ENCODE data around the gene ZNF701.
"Not testable (repeated sequence)": the region's sequence is repeated elsewhere in the genome, so short reads cannot be mapped to it uniquely, and the experiment has no call there.

ZNF701 gene

DNA sequence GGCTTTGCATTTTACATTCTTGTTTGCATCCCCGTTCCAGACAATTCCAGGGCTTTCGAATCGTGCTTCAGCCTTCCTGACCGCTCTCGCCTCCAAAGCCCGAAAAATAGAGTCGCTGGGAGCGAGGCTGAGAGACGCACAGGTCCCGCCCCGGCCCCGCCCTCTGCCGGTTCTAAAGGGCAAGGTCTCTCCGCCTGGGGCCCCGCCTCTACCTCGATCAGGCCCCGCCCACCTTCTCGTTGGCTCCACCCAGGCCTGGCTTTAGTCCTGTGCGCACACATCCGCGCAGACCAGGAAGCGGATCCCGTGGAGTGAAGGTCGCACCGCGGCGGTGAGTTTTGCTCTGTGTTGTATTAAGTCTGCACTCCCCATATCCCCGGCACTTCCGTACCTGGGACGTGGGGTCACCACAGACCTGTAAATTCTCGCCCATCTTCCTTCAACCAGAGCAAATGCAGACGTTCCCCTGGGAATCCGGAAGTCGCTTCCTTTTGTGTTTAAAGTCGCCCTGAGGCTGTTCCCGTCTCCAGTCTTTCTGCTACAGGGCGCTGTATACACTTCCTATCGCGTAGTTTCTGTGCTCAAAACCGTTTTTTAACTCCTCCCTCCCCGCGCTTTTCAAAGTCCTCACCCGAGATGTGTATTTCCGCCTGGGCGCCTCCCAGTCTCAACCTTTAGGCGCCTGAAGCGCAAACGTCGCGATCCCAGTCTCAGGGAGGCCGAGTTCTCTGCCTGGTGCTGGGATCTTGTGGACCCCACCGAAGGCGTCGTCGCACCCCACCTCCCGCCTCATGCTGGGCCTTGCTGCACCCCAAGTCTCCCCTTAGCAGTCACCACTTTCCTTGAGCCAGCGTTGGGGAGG is at the start of gene ZNF701:
ZNF701 (plus strand) TSS at position 288 of the 862 bp plus-strand sequence. CDS start 3,861 bp downstream, outside the sequence.
- peak; percentile 88 for DNase-seq

DNA sequence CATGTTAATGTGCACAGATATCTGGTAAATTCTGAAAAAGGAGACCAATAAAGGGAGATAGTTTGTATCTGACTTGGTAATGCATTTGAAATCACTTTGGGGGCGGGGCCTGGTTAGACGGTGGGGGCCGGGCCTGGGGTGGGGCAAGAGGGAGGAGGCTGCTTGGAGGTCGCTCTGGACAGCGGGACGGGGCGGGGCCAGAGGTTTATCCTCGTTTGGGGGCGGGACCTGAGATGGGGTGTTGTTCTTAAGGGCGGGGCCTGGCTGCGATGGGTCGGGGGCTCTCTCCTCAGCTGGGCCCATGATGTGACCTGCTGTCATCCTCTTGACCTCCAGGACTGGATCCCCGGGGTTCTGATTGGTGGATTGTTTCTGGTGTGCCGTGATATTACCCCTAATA is 47.5 kb upstream of the ZNF701 start:
- no peak for DNase-seq

DNA sequence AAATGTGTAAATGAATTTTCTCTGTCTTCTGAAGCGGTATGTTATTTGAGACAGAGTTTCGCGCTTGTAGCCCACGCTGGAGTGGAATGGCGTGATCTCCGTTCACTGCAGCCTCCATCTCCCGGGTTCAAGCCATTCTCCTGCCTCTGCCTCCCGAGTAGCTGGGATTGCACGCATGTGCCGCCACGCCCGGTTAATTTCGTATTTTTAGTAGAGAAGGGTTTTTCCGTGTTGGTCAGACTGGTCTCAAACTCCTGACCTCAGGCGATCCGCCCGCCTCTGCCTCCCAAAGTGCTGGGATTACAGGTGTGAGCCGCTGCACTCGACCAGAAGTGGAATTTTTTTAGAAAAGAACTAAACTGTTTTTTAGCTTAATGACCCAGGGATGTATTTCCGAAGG is 46.0 kb upstream of the ZNF701 start:
- DNase-seq: no peak

DNA sequence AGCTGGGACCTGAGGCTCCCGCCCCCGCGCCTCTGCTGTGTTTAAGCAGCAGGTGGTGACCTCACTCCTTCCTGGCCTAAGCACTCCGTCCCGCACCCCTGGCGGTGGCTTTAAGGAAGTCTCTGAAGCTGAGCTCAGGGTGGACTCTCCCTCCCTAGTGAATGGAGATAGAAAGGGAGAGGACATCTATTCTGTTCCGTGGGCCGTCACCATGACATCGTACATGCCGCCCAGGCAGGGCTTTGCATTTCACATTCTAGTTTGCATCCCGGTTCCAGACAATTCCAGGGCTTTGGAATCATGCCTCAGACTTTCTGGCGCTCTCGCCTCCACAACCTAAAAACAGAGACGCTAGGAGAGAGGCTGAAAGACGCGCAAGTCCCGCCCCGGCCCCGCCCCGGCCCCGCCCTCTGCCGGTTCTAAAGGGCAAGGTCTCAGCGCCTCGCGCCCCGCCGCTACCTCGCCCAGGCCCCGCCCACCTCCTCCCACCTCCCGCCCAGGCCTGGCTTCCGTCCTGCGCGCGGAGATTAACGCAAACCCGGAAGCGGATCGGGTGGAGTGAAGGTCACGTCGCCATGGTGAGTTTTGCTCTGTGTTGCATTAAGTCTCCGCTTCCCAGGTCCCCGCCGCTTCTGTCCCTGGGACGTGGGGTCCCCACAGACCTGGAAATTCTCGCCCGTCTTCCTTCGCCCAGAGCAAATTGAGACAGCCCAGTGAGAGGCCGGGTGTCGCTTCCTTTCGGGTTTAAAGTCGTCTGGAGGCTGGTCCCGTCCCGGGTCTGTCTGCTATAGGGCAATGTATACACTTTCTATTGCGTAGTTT is 42.7 kb upstream of the ZNF701 start, which contains the start of gene ZNF808:
ZNF808 (plus strand) TSS at position 535 of the 822 bp plus-strand sequence. CDS start 15,617 bp downstream, outside the sequence.
- DNase-seq: peak; percentile 88

DNA sequence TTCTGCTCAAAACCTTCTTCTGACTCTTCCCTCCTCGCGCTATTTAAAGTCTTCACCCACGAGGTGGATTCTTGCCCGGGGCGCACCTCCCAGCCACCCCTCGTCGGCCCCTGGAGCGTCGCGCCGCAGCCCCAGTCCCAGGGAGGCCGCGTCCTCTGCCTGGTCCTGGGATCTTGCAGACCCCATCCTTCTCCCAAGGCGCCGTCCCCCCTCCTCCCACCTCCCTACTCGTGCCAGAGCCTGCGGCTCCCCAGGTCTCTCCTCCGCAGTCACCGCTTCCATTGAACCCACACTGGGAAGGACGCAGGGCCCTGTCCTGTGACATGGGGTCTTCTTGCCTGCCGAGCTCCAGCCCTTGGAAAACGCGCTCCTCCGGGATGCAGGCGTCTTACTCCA is 42.1 kb upstream of the ZNF701 start:
- no peak for DNase-seq

DNA sequence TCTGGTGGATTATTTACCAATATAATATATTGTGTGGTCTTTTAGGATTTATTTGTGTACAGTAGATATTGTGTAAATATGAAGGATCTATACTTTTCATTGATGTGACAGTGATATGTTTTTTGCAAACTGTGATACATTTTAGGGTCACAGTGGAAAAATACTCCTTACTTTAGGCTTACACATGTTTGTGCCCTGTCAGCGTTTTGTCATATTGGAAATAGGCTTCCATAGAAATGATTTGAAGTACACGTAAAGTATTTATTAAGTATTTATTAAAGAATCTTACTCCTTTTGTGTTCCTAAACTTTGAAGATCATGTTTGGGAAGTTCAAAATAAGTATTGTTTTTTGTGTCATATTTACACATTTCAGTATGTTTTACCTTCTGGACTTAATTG is 37.6 kb upstream of the ZNF701 start:
- no peak for DNase-seq

DNA sequence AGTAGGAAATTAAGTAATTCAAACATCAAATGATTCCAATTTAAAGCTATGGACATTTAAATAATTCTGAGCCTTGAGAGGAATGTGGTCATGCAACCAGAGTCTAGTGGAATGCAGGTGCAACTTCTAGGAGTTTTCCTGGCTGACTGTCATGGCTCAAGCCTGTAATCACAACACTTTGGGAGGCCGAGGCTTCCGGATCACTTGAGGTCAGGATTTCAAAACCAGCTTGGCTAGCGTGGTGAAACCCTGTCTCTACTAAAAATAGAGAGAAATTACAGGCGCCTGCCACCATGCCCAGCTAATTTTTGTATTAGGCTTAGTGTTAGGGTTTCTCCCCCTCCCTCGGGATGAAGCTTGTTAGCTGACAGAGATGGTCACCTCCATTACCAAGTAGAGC is 36.2 kb upstream of the ZNF701 start:
- no peak for DNase-seq

DNA sequence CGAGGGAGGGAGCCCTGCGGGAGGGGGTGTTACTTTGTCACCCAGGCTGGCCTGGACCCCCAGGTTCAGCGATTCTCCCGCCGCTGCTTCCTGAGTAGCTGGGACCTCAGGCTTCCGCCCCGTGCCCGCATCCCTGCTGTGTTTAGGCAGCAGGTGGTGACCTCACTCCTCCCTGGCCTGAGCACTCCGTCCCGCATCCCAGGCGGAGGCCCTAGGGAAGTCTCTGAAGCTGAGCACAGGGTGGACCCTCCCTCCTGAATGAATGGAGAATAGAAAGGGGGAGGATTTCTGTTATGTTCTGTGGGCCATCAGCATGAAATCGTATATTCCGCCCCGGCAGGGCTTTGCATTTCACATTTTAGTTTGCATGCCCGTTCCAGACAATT is 34.7 kb upstream of the ZNF701 start:
- DNase-seq: not testable (repeated sequence)

DNA sequence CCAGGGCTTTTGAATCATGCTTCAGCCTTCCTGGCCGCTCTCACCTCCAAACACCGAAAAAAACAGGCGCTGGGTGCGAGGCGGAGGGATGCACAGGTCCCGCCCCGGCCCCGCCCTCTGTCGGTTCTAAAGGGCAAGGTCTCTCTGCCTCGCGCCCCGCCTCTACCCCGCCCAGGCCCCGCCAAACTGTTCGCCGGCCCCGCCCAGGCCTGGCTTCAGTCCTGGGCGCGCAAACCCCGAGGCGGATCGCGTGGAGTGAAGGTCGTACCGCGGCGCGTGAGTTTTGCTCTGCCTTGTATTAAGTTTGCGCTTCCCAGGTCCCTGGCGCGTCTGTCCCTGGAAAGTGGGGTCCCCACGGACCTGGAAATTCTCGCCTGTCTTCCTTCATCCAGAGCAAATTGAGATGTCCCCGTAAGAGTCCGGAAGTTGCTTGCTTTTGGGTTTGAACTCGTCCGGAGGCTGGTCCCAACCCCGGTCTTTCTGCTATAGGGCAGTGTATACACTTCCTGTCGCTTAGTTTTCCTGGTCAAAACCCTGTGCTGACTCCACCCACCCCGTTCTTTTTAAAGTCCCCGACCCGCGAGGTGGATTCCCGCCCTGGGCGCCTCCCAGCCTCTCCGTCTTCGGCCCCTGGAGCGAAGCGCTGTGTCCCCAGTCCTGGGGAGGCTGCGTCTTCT is 34.2 kb upstream of the ZNF701 start:
- peak; percentile 79 for DNase-seq

DNA sequence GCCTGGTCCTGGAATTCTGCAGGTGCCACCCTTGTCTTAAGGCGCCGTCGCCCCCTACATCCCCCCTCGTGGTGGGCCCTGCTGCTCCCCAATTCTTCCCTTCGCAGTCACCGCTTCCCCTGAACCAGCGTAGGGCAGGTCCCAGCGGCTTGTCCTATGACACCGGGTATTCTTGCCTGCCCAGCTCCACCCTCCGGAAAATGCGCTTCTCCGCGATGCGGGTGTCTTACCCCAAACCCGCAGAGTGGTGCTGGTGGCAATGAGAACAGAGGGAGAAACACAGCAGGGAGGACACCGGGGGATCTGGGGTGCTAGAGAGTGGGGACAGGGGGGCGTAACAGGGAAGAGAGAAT is 33.7 kb upstream of the ZNF701 start:
- peak; percentile 39 for DNase-seq

DNA sequence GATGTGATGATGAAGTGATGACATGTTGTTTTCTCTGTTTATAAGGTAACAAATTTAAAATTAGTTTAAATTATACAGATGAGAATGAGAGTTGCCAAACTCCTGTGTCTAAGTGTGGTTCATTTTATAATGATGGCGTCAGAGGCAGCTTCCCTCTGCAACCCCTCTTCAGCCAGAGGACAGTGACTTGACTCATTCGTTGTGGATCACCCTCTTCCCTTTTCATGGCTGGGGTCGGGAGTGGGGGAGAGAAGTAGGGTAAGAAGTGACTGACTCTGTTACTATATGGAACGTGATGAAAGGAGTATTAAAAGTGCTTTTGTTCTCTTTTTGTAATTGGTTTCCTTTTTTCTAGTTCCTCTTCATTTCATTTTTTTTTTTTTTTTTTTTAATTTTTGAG is 31.3 kb upstream of the ZNF701 start:
- not testable (repeated sequence) for DNase-seq

DNA sequence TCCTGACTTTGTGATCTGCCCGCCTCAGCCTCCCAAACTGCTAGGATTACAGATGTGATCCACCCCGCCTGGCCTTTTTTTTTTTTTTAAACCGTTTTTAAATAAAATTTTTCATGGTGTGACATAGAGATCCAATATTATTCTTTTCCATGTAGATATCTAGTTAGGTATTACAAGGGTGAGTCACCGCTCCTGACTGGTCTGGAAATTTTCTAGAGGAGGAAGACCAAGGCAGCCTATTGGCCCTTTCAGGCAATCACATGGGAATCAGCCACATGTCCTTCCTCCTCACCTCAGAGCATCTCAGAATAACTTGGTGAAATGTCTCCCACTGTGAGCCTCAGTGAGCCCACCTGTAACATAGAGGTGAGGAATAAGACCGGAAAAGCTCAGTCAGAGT is 28.9 kb upstream of the ZNF701 start:
- DNase-seq: not testable (repeated sequence)

DNA sequence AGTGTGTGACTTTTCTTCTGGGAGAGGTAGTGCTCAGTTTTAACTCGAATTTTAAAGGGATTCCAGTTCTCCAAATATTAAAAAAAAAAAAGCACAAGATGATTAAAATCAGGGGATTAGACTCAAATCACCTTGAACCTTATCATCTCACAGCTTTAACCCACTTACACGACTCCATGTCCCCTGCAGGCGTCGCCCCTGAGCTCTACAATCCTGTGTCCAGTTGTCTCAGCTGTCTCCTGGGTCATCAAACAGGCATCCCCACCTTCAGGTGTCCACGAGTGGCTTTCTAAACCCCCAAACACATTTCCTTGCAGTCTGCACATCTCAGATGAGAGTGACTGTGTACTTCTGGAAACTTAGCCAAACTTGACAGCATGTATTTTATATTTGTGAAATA is 28.5 kb upstream of the ZNF701 start:
- DNase-seq: no peak

DNA sequence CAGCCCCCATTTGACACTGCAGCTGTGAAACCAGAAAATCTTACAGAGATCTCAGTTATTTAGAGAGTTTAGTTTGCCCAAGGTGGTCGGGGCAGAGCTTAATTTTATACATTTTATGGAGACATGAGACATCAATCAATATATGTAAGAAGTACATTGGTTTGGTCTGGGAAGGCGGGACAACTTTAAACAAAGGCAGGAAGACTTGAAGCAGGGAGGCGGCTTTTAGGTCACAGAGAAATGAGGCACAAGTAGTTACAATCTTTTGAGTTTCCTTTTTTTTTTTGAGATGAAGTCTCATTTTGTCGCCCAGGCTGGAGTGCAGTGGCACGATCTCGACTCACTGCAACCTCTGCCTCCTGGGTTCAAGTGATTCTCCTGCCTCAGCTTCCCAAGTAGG is 27.5 kb upstream of the ZNF701 start:
- not testable (repeated sequence) for DNase-seq

DNA sequence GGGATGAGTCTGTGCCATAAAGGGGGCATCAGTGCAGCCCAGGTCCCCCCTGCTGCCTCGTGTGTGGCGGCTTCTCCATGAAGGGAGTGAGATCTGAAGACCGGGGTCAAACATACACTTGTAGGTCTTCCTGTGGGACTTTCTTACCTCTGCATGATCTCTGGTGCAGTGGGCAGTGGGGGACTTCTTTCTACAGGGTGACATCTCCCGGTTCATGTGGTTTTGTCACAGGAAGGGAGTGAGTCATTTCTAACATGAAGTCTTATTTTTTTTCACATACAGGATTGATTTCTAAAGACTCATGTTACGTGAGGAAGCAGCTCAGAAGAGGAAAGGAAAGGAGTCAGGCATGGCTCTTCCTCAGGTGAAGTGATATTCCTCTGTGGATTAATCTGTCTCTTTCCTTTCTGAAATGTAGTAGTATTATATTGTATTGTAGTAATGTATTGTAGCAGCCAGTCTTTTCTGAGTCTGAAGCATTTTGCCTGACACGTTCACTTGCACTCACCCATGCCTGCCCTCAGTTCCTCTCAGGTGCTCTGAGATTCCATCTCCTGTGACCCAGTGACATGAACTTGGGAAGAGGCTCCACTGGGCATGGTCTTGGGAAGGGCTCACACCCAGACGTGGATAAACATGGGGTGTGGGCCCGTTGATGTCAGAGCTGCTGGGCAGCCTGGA is 27.0 kb upstream of the ZNF701 start:
- DNase-seq: no peak

DNA sequence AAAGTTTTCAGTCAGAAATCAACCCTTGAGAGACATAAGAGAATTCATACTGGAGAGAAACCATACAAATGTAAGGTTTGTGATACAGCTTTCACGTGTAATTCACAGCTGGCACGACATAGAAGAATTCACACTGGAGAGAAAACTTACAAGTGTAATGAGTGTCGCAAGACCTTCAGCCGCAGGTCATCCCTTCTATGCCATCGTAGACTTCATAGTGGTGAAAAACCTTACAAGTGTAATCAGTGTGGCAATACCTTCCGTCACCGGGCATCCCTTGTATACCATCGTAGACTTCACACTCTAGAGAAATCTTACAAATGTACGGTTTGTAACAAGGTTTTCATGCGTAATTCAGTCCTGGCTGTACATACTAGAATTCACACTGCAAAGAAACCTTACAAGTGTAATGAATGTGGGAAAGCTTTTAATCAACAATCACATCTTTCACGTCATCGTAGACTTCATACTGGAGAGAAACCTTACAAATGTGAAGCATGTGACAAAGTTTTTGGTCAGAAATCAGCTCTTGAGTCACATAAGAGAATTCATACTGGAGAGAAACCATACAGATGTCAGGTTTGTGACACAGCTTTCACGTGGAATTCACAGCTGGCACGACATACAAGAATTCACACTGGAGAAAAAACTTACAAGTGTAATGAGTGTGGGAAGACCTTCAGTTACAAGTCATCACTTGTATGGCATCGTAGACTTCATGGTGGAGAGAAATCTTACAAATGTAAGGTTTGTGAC is 15.7 kb upstream of the ZNF701 start:
- no peak for DNase-seq

DNA sequence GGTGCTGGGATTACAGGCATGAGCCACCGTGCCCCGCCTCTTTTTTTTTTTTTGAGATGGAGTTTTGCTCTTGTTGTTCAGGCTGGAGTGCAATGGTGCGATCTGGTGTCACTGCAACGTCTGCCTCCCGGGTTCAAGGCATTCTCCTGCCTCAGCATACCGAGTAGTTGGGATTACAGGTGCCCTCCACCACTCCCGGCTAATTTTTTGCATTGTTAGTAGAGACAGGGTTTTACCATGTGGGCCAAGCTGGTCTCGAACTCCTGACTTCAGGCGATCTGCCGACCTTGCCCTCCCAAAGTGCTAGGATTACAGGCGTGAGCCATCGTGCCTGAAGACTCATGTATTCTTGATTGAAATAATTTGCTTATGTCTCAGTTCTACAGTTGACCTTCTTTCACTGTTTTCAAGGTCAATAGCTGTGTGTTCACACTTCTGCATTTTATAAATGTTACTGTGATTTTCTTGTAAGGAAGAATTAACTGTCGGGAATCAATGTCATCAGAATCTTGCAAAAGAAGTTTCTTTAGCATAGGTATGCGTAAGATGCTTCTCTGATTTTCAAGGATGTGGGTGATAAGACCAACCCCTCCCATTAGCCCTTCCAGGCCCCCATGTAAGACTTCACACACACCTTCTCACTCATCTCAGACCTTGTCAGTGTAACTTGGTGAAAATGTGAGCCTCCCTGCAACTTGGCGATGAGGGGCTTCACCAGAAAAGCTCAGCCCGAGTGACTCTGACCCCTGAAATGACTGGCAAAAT is 12.7 kb upstream of the ZNF701 start:
- DNase-seq: no peak

DNA sequence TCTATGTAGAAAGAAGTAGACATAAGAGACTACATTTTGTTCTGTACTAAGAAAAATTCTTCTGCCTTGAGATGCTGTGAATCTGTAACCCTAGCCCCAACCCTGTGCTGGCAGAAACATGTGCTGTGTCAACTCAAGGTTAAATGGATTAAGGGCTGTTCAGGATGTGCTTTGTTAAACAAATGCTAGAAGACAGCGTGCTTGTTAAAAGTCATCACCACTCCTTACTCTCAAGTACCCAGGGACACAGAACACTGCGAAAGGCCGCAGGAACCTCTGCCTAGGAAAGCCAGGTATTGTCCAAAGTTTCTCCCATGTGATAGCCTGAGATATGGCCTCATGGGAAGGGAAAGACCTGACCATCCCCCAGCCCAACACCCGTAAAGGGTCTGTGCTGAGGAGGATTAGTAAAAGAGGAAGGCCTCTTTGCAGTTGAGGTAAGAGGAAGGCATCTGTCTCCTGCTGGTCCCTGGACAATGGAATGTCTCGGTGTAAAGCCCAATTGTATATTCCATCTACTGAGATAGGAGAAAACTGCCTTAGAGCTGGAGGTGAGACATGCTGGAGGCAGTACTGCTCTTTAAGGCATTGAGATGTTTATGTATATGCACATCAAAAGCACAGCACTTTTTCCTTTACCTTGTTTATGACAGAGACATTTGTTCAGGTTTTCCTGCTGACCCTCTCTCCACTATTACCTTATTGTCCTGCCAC is 11.2 kb upstream of the ZNF701 start:
- not testable (repeated sequence) for DNase-seq

DNA sequence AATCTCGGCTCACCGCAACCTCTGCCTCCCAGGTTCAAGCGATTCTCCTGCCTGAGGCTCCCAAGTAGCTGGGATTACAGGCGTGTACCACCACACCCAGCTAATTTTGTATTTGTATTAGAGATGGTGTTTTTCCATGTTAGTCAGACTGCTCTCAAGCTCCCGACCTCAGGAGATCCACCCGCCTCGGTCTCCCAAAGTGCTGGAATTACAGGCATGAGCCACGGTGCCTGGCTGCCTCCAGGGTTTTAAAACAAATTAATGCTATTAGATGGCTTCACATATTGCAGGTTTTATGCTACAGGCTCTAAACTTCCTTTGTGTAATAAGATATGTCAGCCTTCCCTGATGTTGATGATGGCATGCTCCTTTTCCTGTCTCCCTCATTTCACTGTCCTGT is 8.5 kb upstream of the ZNF701 start:
- not testable (repeated sequence) for DNase-seq

DNA sequence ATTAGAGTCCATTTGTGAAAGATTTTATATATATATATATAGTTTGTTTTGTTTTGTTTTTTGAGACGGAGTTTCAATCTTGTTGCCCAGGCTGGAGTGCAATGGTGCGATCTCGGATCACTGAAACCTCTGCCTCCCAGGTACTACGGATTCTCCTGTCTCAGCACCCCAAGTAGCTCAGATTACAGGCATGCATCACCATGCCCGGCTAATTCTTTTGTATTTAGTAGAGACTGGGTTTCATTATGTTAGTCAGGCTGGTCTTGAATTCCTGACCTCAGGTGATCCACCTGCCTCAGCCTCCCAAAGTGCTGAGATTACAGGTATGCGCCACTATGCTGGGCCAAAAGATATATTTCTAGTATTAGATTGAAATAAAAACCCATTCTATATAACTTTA is 4.0 kb upstream of the ZNF701 start:
- no peak for DNase-seq

DNA sequence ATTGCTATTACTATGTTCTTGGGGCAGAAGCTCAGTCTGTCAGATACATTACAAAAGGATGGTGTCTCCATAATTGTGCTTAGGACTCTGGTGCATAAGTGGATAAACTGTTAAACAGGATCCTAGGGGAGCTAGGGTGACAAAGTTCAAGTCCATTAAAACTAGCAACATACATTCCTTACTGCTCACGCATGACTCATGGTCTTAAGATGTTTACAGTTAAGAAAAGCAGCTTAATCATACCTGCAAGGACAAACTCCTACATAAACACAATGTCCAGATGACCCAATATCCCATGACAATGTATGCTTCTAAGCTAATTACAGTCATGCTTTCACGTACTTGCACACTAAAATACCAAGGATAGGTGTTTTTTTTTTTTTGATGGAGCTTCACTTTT is 3.5 kb upstream of the ZNF701 start:
- no peak for DNase-seq

Data from DMS79 treated with DMSO at 0.1 percent for 48 hours (cell line).